HG03354 (cell line): Measurements from ENCODE around the gene ST8SIA5.
"Not testable (repeated sequence)": the region's sequence is repeated elsewhere in the genome, so short reads cannot be mapped to it uniquely, and the experiment has no call there.

Experiments
- ATAC-seq: cut with Tn5 transposase; IDR thresholded peaks from one replicate; pipeline ENCODE4 v1.9.1; 2021; ENCODE audit warnings: mild to moderate bottlenecking; ENCODE audit not compliant: unreplicated experiment, poor library complexity, severe bottlenecking

The ST8SIA5 gene, protein sequence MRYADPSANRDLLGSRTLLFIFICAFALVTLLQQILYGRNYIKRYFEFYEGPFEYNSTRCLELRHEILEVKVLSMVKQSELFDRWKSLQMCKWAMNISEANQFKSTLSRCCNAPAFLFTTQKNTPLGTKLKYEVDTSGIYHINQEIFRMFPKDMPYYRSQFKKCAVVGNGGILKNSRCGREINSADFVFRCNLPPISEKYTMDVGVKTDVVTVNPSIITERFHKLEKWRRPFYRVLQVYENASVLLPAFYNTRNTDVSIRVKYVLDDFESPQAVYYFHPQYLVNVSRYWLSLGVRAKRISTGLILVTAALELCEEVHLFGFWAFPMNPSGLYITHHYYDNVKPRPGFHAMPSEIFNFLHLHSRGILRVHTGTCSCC

DNA sequence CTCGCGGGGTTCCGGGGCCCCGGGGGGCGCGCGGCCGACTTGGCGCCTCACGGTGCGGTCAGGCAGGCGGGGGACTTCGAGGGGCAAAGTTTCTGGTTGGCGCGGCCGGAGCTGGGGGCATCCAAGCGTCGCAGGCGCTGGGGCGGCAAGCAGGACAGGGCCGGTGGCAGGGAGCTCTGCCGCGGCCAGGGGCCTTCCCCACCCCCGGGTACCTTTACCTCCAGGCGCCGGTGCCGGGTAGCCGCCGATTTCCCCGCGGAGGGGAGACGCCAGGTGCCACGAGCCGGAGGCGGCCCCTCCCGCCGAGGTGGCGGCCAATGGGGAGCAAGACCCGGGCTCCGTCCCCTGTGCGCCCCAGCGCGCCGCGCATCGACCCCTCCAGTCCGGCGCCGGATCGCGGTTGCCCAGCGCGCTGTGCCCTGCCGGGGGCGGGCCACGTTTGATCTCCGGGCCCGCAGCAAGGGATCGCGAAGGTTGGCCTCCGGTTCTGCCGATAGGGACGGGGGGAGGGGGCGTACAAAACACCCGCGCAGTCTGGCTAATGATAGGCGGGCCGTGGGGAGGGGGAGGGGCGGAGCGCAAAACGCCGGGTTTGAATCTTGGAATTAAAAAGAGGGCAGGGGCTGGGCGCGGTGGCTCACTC lies at the start of gene ST8SIA5:
Gene ST8SIA5 (minus strand): TSS at position 495 of the 643 bp plus-strand sequence. CDS start 545 bp downstream, outside the sequence.
- peak; percentile 33 for ATAC-seq

DNA sequence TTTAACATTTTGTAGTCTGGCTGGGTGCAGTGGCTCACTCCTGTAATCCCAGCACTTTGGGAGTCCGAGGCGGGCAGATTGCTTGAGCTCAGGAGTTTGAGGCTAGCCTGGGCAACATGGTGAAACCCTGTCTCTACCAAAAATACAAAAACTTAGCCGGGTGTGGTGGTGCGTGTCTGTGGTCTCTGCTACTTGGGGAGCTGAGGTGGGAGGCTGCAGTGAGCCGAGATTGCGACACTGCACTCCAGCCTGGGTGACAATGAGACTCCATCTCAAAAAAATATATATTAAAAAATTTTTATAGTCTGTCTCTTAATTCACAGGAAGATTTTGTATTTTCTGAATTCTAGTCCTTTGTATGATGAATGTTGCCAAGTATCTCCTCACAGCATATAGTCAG lies 39.1 kb upstream of the ST8SIA5 start:
- not testable (repeated sequence) for ATAC-seq

DNA sequence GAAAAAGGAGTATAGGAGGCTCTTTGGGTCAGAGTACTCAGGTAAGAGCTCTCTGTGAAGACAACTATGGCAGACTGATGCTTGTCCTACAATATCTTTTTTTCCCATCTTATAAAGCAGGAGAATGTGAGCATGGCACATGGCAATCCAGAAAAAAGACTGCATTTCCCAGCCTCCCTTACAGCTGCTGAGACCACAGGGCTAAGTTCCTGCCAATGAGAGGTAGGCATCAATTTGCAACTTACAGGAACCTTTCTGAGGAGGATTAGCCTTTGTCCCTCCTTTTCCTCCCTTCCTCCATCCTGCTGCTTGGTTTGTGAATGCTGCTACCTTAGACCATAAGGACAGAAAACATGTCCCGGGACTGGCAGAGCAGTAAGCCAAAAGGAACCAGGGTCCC lies 37.8 kb upstream of the ST8SIA5 start:
- no peak for ATAC-seq

DNA sequence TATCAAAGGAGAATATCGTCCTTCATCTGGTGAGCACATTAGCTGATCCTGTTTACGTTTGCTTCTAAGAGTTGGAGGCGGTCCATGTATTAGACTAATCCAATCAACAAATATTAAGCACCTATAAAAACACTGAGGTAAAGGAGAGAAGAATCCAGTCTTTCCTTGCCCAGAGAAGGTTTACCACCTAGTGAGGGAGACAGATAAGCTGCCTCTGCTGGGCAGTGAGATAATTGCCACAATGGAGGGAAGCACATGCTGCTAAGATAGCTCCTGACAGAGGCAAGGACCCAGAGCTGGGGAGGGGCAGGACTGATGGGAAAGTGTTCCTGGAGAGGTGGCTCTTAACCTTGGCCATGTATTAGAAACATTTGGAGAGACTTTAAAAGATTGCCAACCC lies 36.7 kb upstream of the ST8SIA5 start:
- no peak for ATAC-seq

DNA sequence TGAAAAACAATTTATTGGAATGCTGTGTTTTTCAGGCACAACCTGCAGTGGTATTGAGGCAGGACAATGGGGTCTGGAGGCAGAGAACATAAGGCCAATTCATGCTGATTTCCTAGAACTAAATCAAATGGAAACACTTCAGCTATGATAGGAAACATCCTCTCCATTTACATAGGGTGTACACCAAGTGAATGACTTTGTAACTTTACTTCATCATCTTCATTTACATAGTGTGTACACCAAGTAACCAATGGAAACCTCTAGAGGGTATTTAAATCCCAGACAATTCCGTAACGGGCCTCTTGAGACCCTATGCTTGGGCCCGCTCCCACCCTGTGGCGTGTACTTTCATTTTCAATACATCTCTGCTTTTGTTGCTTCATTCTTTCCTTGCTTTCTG lies 32.2 kb upstream of the ST8SIA5 start:
- ATAC-seq, result no peak

DNA sequence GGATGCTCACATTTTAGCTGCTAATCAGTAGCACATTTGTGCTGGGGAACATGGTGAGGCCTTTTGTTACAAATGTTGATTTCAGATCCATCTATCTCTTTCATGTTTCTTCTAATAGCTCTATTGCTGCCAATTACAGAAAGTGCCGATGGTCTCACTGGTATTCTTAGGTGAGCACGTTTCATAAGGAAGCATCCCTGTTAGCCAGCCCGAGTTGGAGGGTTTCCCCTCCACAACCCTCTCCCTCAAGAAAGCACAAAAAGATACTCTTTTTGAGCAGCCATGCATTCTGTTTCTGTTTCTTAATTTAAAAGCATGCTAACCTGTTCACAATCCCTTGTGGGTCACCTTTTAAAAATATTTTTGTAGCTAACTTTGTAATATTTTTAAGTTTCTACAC lies 30.8 kb upstream of the ST8SIA5 start:
- ATAC-seq, result no peak

DNA sequence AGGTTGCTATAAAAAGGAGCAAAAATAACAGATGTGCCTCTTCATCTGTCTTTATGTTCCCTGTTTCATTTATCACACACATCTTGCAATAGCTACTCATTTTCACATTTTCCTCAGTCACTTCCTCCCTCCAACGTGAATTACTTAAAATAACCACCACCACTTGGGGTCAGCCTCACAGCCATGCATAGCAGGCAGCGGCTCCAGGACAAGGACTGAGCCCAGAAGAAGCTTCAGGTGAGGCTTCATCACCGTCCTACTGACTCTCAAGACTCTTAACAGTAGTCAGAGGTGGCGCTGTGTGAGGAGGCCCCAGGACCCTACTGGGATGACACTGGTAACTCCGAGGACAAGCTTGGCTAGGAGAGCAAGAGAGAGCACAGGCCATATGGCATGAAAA lies 15.5 kb upstream of the ST8SIA5 start:
- no peak for ATAC-seq

DNA sequence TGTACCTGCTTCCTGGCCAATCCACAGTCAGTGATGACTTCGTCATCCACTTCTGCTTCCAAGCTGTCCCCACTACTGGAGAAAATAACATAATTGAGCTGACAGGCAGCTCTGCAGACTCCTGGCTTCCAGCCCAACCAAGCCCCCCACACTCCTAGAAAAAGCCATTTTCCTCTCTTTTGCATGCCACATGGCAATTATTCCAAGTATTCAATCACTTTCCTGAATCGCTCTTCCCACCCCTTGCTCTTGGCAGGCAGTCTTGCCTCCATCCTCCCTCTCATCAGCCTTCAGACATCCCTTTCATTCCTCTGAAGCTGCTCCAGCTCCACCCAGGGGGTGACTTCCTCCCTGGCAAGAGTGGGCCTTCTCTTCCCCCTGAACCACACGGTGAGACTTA lies 14.3 kb upstream of the ST8SIA5 start:
- no peak for ATAC-seq

DNA sequence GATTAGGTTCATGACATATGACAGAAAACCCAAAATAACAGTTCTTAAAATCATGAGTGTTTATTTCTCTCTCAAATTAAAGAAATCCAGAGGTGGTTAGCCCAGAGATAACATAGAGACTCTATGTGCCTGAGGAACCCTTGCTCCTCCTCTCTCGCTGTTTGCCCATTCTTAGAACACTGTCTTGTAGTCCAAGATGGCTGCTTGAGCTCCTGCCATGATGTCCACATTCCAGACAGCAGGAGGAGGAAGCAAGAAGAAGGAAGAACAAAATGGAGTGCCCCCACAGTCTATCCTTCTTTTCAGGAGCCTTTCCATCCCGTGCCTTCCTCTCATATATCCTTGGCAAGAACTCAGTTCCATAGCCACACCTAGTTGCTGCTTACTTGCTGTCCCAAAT lies 13.9 kb upstream of the ST8SIA5 start:
- no peak for ATAC-seq

DNA sequence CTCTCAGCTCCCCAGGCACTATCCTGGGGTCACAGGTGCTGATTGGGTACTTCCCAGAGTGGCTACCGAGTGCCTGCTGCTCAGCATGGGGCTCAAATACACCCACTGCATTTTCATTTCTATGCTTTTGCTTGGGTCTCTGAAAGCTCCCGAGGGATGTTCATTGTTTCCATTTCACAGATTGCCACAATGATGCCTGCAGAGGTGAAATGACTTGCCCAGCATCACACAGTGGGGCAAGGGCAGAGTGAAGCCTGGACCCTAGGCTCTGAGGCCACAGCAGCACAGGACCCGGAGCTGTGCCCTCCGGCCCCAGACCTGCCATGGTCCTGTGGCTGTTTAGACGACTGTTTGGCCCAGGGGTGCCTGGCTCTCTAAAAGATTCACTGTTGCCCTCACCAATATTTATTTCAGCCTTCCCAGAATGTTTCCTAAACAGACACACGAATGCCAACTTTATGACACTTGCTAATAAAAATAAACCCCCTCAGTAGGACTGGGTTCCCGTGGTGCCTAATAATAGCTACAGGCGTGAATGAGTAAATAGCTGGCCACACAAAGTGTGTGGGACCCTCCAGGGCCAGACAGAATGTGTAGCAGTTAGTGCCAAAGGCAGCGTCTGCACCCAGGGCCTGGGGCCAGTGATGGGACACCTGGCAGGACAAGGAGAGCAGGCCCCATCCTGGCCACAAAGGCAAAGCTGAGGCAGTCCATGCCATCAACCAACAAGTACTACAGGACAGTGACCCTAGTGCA lies 11.5 kb upstream of the ST8SIA5 start:
- ATAC-seq, result no peak

DNA sequence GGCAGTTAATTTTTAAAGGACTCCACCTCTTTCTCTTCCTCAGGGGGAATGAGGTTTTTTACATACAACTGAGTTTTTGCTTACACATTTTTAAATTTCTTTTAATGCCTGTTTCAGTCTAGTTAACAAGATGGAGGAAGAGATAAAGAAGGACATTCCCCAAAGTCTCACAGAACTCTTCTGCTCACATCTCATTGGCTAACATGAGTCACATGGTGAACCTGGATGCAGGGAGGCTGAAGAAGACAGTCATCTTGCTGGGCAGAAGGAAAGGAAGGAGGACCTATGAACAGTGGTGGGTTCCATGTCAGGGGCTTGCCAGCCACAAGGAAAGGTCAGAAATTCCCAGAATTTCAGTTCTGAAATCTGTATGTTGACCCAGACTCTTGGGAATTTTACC lies 10.4 kb upstream of the ST8SIA5 start:
- no peak for ATAC-seq

DNA sequence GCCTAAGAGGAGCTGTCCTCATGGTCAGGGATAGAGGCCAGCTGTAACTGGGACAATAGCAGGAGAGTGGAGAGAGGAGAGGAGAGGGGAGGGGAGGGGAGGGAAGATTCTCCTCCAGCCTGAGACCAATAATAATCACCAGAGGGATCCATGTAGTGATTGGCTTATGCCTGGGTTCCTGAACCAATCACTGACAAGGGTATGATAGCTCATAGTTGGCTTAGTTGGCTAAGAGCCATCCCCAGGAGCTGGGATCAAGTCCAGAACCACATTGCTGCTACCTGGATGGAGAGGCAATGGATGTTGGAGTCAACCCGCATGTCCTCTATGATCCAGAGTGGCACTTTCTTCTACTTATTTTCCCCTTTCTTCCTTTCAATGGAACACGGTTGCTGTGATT lies 7.7 kb upstream of the ST8SIA5 start:
- no peak for ATAC-seq

DNA sequence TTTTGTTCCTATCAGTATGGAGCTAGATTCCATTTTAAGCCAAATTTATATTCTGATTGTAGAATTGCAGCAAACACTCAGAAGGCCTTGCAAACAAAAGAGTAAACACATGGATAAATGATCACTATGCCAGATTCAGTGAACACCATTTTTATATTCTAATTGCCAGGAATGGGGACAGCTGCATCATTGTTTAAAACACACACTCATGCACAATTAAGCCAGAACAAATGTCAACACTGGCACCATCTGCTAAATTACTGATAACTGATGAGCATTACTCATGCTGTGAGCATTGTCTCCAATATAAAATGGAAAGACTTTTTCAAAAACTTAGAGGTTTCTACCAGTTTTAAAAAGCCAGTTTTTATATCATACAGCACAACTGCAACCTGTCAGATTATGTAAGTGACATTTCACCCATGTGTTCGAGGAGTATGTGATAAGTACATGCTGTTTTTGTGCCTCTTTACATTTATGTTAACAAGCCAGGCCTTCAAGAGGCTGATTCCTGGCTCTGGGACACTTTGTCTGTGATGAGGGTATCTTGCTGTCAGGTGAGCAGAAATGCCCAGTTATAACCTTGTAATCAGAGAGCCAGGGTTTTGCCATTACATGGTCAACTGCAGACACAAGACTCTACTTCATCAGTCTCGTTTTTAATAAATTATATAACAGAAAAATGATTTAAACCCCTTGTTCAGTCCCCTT lies 4.4 kb upstream of the ST8SIA5 start:
- no peak for ATAC-seq

DNA sequence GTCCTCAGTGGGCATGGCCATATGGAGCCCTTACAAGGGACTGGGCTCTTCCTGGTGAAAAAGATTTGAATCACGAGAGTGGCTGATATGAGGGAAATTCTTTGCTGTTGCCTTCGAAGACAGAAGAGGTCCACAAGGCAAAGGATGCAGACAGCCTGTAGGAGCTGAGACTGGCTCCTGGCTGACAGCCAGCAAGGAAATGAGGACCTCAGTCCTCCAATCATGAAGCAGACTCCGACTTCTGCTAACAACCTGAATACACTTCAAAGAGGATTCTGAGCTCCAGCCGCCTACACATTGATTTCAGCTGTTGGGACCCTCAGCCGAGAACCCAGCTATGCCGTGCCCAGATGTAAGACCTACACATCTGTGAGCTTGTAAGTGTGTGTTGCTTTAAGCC lies 3.0 kb upstream of the ST8SIA5 start:
- ATAC-seq, result no peak

DNA sequence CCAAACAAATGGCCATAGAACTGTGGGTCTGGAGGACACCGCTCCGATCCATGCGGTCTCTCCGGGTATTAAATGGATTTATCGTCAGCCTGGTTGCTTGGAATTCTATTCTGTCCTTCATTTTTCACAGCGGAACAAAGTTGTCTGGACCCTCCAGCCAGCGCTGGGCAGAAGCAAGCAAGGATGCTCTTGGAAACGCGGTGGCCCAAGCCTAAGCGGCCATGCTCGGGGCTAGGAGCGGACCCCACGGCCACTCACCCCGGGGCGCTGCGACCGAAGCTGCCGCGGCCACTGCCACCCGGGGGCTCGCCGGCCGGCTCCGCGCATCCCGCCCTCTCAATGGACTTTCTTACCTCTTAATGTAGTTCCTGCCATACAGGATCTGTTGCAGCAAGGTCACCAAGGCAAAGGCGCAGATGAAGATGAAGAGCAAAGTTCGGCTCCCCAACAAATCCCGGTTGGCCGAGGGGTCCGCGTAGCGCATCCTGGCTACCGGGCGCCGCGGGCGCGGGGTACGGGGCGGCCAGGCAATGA lies 761 bp downstream of the ST8SIA5 start:
- ATAC-seq, result peak; percentile 6

DNA sequence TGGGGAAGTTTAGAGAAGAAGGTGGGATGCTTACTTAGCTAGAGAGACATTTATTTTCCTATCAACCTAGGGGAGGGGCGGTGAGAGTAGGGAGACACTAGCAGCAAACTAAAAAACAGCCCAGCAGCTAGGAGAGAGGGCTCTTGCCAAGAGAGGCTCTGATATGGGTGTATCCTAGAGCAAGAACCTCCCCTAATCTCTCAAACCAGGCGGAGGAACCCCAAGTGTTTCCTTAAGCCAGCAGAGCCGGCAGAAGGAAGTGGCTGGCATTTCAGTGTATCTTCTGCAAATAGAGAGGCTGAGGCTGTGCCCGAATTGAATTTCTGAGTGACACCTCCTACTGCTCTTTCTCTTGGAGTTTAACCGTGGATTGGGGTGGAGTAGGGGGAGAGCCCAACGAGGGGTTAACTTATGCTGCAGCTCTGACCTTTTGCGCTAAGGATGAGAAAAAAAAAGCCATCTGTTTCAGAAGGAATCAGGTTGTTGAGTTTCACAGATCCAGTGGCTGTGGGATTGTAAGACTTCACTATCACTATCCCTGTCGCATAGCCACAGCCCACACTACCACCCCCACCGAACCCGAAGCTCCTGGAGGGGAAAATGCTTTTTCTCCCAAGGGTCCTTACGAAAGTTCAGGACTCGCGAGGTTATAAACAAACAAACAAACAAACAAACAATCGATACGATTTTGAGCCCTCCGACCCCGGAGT lies 1.4 kb downstream of the ST8SIA5 start:
- ATAC-seq, result no peak

DNA sequence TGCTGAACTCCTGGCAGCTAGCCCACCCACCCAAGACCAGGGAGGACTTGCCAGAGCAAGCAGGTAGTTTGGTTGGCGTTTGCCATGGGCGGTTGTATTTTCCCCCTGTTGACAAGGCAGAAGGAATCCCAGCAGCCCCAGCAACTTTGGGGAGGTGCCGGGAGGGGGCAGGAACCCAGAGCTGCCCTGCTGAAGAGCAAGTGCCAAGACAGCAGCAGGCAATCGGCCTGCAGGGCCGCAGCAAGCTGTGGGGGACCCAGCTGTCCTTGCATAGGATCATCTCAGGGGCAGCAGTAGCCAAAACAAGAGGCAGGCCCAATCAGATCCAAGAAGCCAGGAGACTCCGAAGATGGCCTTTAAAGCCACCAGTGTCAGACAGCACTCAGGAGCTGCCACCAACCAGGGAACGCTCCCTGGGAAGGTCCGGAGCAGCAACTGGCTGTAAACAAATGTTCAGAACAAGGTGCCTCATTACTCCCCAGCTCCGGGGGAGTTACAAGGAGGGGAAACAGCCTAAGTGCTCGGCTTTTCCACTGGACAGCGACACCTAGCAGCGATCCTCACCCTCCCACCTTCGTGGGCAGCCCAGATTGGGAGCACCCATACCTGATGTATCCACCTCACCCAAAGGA lies 2.1 kb downstream of the ST8SIA5 start:
- no peak for ATAC-seq

DNA sequence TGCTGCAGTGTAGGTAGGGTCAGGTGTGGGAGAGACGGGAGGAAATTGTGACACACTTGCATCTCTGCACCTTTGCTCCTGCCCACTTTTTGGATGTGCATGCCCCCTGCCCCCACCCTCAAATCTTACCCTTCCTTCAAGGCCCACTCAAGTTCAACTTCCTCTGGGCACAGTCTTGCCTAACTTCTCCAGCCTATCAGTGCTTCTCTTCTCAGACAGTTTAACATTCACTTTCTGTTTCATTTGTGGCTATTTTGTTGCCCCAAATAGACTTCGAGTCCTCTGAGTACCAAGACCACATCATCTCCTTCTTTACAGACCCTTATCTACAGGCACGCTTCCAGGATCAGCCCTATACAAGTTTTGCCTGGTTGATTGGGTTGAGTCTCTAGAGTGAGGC lies 2.7 kb downstream of the ST8SIA5 start:
- peak; percentile 77 for ATAC-seq

DNA sequence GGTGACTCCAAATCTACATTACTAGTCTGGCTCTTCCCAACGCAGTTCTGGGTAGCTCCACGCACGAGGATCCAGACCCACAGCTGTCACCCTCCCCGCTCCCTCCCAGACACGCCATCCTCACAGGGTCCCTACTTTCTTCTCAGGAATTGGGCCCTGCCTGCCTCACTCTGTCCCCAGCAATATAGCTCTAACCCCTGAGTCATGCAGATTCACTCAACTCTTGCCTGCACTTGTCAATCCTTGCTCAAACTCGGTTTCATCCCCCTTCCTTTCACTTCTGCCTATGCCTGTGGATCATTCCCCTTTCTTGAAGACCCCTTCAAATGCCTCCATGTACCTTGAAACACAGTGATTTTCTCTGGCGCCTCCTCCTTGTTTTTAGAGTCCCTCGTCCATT lies 5.0 kb downstream of the ST8SIA5 start:
- ATAC-seq, result no peak
